G401.6 (cell line): Measurements from ENCODE around the gene PPM1A.

ENCODE experiments used
- FAIRE-seq: peaks from 2 replicates; lab custom pipeline; 2012; peaks lifted over from hg19 to GRCh38; lab: Jason Lieb, UNC

The PPM1A gene

DNA sequence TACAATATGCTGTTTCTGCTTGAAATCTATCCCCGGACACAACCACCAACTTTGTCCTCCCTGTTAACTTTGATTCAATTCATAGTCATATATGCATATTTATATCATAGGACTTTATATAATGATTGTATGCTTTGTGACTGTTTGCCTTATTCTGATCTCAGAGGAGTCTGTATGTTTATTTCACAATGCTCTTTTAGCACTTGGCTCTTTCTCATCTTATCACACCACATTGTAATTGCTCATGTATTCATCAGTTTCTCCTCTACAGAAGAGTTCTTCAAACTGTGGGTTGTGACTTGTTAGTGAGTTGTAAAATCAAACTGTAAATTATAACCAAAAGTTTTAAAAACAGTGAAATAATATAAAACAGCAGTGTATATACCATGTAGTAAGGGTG is 21.7 kb upstream of the PPM1A start:
- no peak for FAIRE-seq

- no peak for FAIRE-seq
Measured at GRCh38 chr14:60229614-60230013, 19.4 kb upstream of the PPM1A start.

DNA sequence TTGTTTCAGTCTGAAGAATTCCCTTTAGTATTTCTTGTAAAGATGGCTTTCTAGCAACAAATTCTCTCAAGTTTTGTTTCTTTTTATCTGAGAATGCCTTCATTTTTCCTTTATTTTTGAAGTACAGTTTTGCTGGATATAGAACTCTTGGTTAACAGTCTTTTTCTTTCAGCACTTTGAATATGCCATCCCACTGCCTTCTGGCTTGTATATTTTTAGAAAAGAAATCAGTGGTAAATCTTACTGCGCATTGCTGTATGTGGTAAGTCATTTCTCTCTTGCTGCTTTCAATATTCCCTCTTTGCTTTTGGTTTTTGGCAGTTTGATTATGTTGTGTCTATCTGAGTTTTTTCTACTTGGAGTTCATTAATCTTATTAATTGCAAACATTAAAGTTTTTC is 16.8 kb upstream of the PPM1A start:
- no peak for FAIRE-seq

DNA sequence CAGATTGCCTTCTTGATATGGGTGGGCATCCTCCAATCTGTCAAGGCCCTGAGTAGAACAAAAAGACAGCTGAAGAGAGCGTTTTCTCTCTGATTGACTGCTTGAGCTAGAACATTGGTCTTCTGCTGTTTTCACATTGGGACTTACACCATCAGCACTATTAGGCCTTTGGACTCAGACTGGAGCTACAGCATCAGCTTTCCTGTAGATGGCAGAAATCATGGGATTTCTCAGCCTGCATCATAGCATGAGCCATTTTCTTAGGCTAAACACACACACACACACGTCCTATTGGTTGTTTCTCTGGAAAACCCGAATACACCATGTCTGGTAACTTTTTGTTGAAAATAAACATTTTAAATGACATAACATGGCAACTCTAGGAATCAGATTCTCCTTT is 15.8 kb upstream of the PPM1A start:
- no peak for FAIRE-seq

DNA sequence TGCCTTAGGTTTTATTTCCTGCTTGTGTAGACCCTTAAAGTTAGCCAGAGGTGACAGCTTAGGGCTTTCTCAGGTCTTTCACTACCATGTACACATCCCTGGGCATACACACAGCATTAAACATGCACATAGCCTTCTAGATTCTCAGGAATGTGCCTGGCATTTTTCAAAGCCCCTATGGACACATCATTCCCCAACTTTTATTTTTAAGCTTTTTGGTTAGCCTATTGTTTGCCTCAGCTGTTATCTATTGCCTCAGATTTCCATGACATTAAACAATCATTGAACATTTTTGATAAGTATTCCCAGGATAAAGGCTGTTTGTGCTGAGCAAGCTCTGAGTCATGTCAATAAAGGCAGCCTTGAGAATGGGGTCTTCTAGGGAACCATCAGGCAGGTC is 15.1 kb upstream of the PPM1A start:
- no peak for FAIRE-seq

DNA sequence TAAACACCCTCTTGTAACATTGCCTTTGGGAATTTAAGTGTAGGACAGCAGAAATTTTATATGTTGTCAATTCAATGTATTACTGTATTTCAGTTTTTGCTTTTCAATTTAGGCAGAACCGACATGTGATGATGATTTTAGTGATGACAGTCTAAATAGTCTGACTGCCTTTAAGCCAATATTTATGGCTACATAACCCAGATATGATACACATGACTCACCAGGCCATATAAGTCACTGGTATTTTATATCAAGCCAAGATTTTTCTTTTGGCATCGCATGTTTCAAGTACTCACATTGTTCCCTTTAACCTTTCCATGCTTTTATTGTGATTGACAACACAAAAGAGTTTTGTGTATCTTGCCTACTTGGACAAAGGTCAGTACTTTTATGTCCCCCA is 13.6 kb upstream of the PPM1A start:
- no peak for FAIRE-seq

DNA sequence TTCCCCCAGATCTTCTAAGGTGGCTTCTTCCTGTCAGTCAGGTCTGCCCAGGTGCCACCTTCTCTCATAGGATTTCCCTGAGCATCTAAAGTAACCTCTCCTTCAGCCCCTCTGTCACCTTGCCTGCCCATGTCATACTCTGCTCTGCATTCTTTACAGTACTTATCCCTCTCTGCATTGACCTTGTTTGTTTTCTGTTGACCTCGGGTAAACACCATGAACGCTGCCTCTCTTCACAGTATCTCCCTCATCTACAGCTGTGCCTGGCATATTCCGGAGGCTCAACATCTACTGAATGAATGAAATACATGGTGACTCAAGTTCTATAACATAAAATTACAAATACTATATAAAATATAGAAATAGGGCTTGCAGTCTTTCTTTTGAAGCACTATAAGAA is 10.1 kb upstream of the PPM1A start:
- FAIRE-seq, result no peak

DNA sequence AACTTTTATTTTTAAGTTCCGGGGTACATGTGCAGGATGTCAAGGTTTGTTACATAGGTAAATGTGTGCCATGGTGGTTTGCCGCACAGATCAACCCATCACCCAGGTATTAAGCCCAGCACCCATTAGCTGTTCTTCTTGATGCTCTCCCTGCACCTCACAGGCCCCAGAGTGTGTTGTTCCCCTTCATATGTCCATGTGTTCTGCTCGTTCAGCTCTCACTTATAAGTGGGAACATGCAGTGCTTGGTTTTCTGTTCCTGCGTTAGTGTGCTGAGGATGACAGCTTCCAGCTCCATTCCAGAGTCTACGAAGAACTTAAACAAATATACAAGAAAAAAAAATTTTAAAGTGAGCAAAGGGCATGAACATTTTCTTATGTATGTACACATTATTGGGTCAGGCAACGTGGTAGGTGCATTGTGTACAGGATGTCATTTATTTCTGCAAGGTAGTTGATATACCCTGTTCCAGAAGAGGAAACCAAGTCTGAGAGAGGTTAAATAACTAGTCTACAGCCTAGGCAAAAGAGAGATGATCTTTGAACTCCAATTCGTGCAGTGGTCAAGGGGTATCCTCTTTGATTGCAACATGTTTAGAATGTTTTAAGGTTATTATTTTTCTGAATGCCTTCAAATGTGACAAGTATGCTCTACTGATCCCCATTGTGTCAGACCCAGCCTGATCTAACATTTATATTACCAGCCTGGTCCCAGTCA is 8.7 kb upstream of the PPM1A start:
- no peak for FAIRE-seq

GRCh38 chr14:60241091-60241490 is 7.9 kb upstream of the PPM1A start:
- no peak for FAIRE-seq

DNA sequence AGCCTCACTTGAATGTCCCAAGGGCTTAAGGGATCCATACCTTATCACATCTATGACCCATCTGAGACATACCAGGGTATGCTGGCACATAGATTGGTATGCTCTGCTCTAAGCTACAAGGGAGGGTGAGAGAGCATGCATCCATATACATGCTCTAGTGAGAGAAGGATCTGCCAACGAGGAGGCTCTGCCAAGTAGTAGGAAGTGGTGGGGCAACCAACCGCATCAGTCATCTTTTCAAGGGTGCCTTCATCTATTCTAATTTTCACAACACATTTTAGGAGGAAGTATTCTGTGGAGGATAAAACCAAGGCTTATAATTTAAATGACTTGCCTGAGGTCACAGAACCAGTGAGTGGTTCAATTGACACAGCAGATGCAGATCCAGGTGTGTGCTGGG is 6.6 kb upstream of the PPM1A start:
- FAIRE-seq, result no peak

- FAIRE-seq, result no peak
Measured at GRCh38 chr14:60245380-60246177, 3.4 kb upstream of the PPM1A start.

- peak; percentile 98 for FAIRE-seq
Measured at GRCh38 chr14:60247994-60248696, 876 bp upstream of the PPM1A start.

GRCh38 chr14:60249321-60250256 is 568 bp downstream of the PPM1A start:
- no peak for FAIRE-seq

DNA sequence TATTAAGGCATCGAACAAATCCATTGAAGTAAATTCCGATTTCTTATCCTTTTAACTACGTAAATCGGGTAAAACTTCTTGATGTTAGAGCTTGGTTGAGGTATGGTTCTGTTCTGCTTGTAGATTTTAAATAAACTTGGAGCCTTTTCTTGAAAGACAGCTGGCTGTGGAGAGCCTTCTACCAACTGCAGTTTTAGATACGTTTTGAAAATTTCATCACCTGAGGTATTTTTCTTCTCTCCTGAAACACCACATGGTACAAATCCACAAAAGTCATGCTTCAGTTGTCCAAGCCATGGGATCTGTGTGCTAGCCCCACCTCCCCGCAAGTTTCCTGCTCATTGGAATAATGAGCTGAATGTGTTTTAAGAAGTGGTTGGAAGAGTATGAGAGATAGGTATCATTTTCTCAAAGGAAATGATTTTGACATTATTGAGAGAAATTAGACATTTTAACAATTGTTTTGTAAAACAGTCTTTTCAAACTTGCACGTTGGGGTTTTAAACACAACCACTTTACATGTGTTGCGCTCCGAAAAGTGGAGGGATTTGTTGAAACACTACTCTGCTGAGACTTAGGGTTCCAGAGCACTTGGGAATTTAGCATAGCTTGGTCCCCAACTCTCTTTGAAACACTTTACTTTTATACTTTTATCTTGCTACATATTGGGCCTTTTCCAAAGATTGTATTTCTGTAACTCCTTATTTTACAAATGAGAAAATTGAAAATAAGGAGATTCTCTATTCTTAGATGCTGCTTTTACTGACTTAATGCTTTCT is 1.4 kb downstream of the PPM1A start:
- FAIRE-seq, result peak; percentile 31

GRCh38 chr14:60251877-60252276 is 2.9 kb downstream of the PPM1A start:
- FAIRE-seq, result no peak

GRCh38 chr14:60252630-60253029 is 3.6 kb downstream of the PPM1A start:
- no peak for FAIRE-seq

GRCh38 chr14:60253649-60254048 is 4.6 kb downstream of the PPM1A start:
- FAIRE-seq, result no peak

DNA sequence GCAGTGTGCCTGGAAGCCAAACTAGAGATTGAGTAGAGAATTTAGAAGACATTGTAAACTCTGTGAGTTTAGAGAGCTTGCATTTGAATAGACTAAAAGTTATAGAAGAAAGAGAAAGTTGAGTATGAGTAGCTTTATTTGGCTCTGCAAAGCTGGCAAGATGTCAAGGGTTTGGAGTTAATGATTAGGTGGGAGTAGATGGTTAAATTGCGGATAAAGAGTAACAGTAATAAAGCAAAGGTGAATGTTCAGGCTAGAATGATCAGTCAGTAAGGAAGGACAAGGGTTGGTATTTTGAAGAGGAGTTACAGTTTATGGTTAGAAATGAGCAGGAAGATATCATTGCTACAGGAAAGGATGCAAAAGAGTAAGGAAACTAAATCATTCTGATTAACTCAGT is 5.2 kb downstream of the PPM1A start:
- no peak for FAIRE-seq

DNA sequence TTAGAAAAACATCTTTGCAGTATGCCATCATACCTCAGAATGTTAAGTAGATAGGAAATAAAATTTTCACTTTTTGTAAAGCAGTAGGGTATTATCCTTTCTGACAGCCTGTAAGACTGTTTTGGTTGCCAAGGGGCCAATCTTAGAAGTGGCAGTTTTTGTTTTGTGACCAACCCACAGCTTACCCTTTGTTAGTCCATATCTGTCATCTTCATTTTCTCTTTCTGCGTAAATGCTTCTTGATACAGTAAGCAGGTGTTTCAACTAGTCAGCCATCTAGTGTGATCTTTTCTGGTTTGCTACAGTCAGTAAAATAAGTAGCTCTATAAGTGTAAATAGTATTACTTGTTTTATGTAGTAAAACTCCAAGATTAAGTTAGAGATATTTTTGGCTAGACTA is 8.8 kb downstream of the PPM1A start:
- peak; percentile 3 for FAIRE-seq

GRCh38 chr14:60265163-60265562 is 16.1 kb downstream of the PPM1A start:
- FAIRE-seq, result no peak
